Endothelial cell of umbilical vein (primary cell): ENCODE measurements around the gene SEMA5A.
A peak's percentile ranks its signal among the peaks of the same experiment; 100 is the strongest.

Experiments
- CTCF ChIP-seq, 2 donors: IDR thresholded peaks; 1 replicate in 1 of 2; 2 replicates in 1 of 2; pipeline ENCODE4 v1.5.1; 2011; ENCODE audit warnings: low read length in 2 of 2, mild to moderate bottlenecking in 2 of 2, moderate library complexity in 2 of 2, control low read depth in 1 of 2, inconsistent platforms in 1 of 2, low read depth in 1 of 2; ENCODE audit not compliant: insufficient read depth in 1 of 2; ENCODE audit errors: extremely low read depth in 1 of 2
- EZH2 ChIP-seq: IDR thresholded peaks from 2 replicates; pipeline ENCODE4 v1.6.1; 2012; ENCODE audit warnings: borderline replicate concordance, low read depth, mild to moderate bottlenecking, moderate library complexity, low read length, inconsistent platforms; ENCODE audit not compliant: severe bottlenecking
- FOS ChIP-seq: IDR thresholded peaks from 2 replicates; pipeline ENCODE4 v1.6.1; 2011; ENCODE audit warnings: mild to moderate bottlenecking, low read length, moderate library complexity, borderline replicate concordance; ENCODE audit not compliant: insufficient read depth
- GATA2 ChIP-seq: IDR thresholded peaks from 2 replicates; pipeline ENCODE4 v1.7.0; 2011; ENCODE audit warnings: low read depth, mild to moderate bottlenecking, moderate library complexity, mixed read lengths, low read length; ENCODE audit not compliant: insufficient read length, insufficient read depth
- JUN ChIP-seq: IDR thresholded peaks from 2 replicates; pipeline ENCODE4 v1.6.1; 2011; ENCODE audit warnings: borderline replicate concordance, low read depth; ENCODE audit not compliant: insufficient read length, insufficient read depth
- MAX ChIP-seq: IDR thresholded peaks from 2 replicates; pipeline ENCODE4 v1.6.1; 2011; ENCODE audit not compliant: insufficient read depth, insufficient read length
- MYC ChIP-seq: IDR thresholded peaks from one replicate; pipeline ENCODE4 v1.6.1; 2011; ENCODE audit warnings: mild to moderate bottlenecking, low read depth, low read length
- POLR2A ChIP-seq: IDR thresholded peaks from 2 replicates; pipeline ENCODE4 v1.6.1; 2012; ENCODE audit warnings: low read depth, mild to moderate bottlenecking, control low read depth, low read length
- POLR2AphosphoS5 ChIP-seq: IDR thresholded peaks from 2 replicates; pipeline ENCODE4 v1.6.1; 2012; ENCODE audit warnings: low read depth, mild to moderate bottlenecking, control low read depth, low read length, moderate library complexity; ENCODE audit not compliant: insufficient read depth

- TF ChIP-seq CTCF (IDR thresholded peaks at IDR 0.05; ENCODE audit: extremely low read depth in 1 of 2, insufficient read depth in 1 of 2, low read depth in 1 of 2, low read length in 2 of 2), result peak in 1 of 2 donors; percentile 22
- no peak for TF ChIP-seq EZH2
- TF ChIP-seq MAX, result no peak
- no peak for TF ChIP-seq GATA2
- TF ChIP-seq POLR2A, result no peak
- no peak for TF ChIP-seq FOS
- TF ChIP-seq JUN, result no peak
- TF ChIP-seq MYC, result no peak
- TF ChIP-seq POLR2AphosphoS5, result no peak
Measured at GRCh38 chr5:8993031-8993430, 552.8 kb downstream of the SEMA5A start.
